HepG2 (cell line): ENCODE measurements around the gene CIAO3. TPM values are rescaled to one million over a fixed set of nuclear protein-coding genes. Genes with fewer than 3 reads are reported as not detected.
A peak's percentile ranks its signal among the peaks of the same experiment; 100 is the strongest.

Experiments used
- ATF3 ChIP-seq: sonication (generic); formaldehyde crosslinking; IDR thresholded peaks from 2 replicates; pipeline ENCODE4 v1.4.0; 2020; ENCODE audit warnings: missing genetic modification reagents
- CENPT ChIP-seq: sonication (generic); formaldehyde crosslinking; IDR thresholded peaks from 2 replicates; pipeline ENCODE4 v1.8.0; 2022; ENCODE audit warnings: low read depth, mild to moderate bottlenecking, moderate library complexity, missing genetic modification reagents
- NAIF1 ChIP-seq: sonication (generic); formaldehyde crosslinking; IDR thresholded peaks from 2 replicates; pipeline ENCODE4 v1.5.0; 2020; ENCODE audit warnings: mild to moderate bottlenecking, missing genetic modification reagents, borderline replicate concordance
- NR3C1 ChIP-seq: sonication (generic); formaldehyde crosslinking; IDR thresholded peaks from 2 replicates; pipeline ENCODE4 v1.4.0; 2020; ENCODE audit warnings: missing genetic modification reagents
- POLR2AphosphoS2 ChIP-seq: IDR thresholded peaks from 2 replicates; pipeline ENCODE4 v1.6.1; 2011; ENCODE audit warnings: low read depth, low read length, improper control_type of control experiment
- PRDM4 ChIP-seq: sonication (generic); formaldehyde crosslinking; IDR thresholded peaks from 2 replicates; pipeline ENCODE4 v1.9.0; 2021; ENCODE audit warnings: missing genetic modification reagents, borderline replicate concordance
- REST ChIP-seq, 2 experiments: IDR thresholded peaks; 2 replicates each; pipeline ENCODE4 v1.6.1; 2011 to 2012; ENCODE audit warnings: low read length in 2 of 2, borderline replicate concordance in 1 of 2, low read depth in 1 of 2, mild to moderate bottlenecking in 1 of 2, moderate library complexity in 1 of 2
- STAT6 ChIP-seq: sonication (generic); formaldehyde crosslinking; IDR thresholded peaks from 2 replicates; pipeline ENCODE4 v1.4.0; 2020; ENCODE audit warnings: missing genetic modification reagents, mild to moderate bottlenecking, borderline replicate concordance
- USF2 ChIP-seq, 2 experiments: sonication (generic) in 1 of 2; formaldehyde crosslinking in 1 of 2; IDR thresholded peaks; 2 replicates each; pipeline versions ENCODE4 v1.5.1 to v1.6.1; 2011 to 2020; ENCODE audit warnings: borderline replicate concordance in 1 of 2, low read depth in 1 of 2, low read length in 1 of 2, mild to moderate bottlenecking in 1 of 2, missing genetic modification reagents in 1 of 2, moderate library complexity in 1 of 2
- ZFP37 ChIP-seq: sonication (generic); formaldehyde crosslinking; IDR thresholded peaks from 2 replicates; pipeline ENCODE4 v1.4.0; 2020; ENCODE audit warnings: missing genetic modification reagents, borderline replicate concordance
- ZNF329 ChIP-seq: sonication (generic); formaldehyde crosslinking; IDR thresholded peaks from 2 replicates; pipeline ENCODE4 v1.9.0; 2021; ENCODE audit warnings: low read depth, mild to moderate bottlenecking, missing genetic modification reagents
- ZNF44 ChIP-seq: sonication (generic); formaldehyde crosslinking; IDR thresholded peaks from 2 replicates; pipeline ENCODE4 v1.5.1; 2020; ENCODE audit warnings: mild to moderate bottlenecking, missing genetic modification reagents
- ZNF503 ChIP-seq: sonication (generic); formaldehyde crosslinking; IDR thresholded peaks from 2 replicates; pipeline ENCODE4 v1.4.0; 2020; ENCODE audit warnings: missing genetic modification reagents
- polyA plus RNA-seq, 8 experiments: library from polyadenylated mRNA; depleted of rRNA in 3 of 8; stranded (reverse) in 7 of 8; unstranded in 1 of 8; fragments of >200 nt; fragmentation: Illumina TruSeq in 4 of 8; extraction: Trizol in 4 of 8; gene quantifications; 2 replicates each; pipeline versions ENCODE4 v1.2.1 to v1.2.3, GENCODE V29; 2011 to 2016; ENCODE audit warnings: low read depth in 4 of 8, missing spikeins in 1 of 8, mixed read lengths in 1 of 8; ENCODE audit not compliant: insufficient read depth in 1 of 8
- total RNA-seq, 5 experiments: library from RNA; depleted of rRNA; stranded (reverse); fragments of >200 nt; fragmentation: Illumina TruSeq; extraction: Trizol; gene quantifications; 2 replicates each; pipeline ENCODE4 v1.2.3, GENCODE V29; 2016; ENCODE audit warnings: low read depth in 1 of 5

Gene CIAO3
- total and polyA plus RNA-seq, 2 of the 13 experiments (the other 11 are each of a cell fraction or from before 2014, with no cell fraction given) = 21.7 to 25.0 TPM

- TF ChIP-seq ZNF503 (no peak), ZNF329 (CRISPR knock-in tag) (peak; percentile 89; the same call in 1 of the 2 replicates), ATF3 (CRISPR knock-in tag) (peak; percentile 58; the same call in 1 of the 2 replicates), POLR2AphosphoS2 (no peak), PRDM4 (CRISPR knock-in tag) (no peak), STAT6 (CRISPR knock-in tag) (no peak), NAIF1 (CRISPR knock-in tag) (no peak), NR3C1 (CRISPR knock-in tag) (no peak), ZFP37 (CRISPR knock-in tag) (no peak), REST (IDR thresholded peaks at IDR 0.05; ENCODE audit: borderline replicate concordance in 1 of 2, low read depth in 1 of 2, low read length in 2 of 2) (peak in 1 of 2 experiments; percentile 22; a peak in 1 of 4 replicates), ZNF44 (no peak), USF2 (IDR thresholded peaks at IDR 0.05; ENCODE audit: low read depth, low read length) (no peak), USF2 (CRISPR knock-in tag; IDR thresholded peaks at IDR 0.05; ENCODE audit: borderline replicate concordance) (no peak), CENPT (peak; percentile 15)
Observed at GRCh38 chr16:720990-721764, 19.6 kb downstream of the CIAO3 start, which contains the start of gene ANTKMT (continued).
